GM19351 (cell line): Measurements from ENCODE around the gene MYH11.
"Not testable (repeated sequence)": the region's sequence is repeated elsewhere in the genome, so short reads cannot be mapped to it uniquely, and the experiment has no call there.

ENCODE experiments used
- ATAC-seq: cut with Tn5 transposase; IDR thresholded peaks from one replicate; pipeline ENCODE4 v1.9.1; 2021; ENCODE audit warnings: mild to moderate bottlenecking, moderate library complexity; ENCODE audit not compliant: unreplicated experiment

MYH11 gene

GRCh38 chr16:15757077-15757386 lies 99.8 kb downstream of the MYH11 start:
- no peak for ATAC-seq

- no peak for ATAC-seq
Measured at GRCh38 chr16:15754821-15755534, 101.8 kb downstream of the MYH11 start.

DNA sequence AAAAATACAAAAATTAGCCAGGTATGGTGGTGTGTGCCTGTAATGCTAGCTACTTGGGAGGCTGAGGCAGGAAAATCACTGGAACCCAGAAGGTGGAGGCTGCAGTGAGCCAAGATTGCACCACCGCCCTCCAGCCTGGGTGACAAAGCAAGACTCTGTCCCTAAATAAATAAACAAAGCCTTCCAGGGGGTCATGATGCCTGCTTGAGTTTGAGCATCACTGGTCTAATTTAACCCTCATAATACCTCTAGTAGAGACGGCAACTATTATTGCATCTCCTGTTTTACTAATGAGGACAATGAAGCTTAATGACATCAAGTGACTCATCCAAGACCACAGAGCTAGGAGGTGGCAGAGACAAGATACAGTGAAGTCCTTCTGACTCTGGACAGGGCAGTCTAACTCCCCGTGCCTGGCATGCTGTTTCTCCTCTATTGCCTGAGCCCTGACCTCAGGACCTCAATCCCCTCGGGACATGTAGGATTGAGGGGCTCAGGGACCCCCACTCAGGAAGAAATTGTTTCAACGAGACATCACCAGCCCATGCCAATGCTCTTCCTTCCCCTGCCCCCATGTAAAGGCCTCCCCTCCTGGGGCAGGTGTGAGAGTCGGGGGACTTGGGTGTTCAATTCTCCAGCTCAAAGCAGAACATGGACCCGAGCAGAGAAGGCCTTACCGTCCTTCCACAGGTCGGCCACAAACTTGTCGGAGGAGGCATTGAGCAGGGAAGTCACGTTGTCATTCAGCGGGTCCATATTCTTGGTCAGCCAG lies 103.9 kb downstream of the MYH11 start:
- ATAC-seq: no peak

DNA sequence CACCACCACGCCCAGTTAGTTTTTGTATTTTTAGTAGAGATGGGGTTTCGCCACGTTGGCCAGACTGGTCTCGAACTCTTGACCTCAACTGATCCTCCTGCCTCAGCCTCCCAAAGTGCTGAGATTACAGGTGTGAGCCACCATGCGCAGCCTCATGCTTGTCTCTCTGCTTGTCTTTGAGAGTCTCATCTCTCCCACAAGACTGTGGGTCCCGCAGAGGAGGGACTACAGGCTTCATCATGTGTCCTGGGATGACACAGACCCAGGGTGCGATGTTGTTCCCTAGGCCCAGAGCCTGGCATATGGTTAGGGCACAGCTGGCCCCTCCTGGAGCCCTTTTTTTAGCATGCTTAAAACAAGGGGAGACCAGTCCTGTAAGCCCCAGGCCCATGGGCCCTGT lies 104.9 kb downstream of the MYH11 start:
- ATAC-seq: no peak

- ATAC-seq: no peak
Measured at GRCh38 chr16:15749985-15750384, 106.8 kb downstream of the MYH11 start.

DNA sequence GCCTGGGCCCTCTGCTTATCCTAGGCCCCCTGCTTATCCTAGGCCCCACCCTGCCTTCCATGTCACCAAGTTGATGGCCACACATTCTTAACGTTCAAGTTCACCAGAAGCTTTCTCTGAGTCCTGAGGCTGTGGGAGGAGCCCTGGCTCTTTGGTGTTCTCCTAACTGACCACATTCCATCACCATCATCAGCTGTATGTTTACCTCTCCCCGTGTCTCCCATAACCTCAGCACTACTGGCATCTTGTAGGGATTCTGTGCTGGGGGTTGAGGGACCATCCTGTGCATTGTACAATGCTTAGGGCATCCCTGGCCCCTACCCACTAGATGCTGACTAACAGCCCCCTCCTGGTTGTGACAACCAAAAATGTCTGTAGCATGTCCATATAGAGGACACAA lies 107.5 kb downstream of the MYH11 start:
- ATAC-seq: no peak

GRCh38 chr16:15748654-15749053 lies 108.2 kb downstream of the MYH11 start:
- ATAC-seq: no peak

- no peak for ATAC-seq
Measured at GRCh38 chr16:15747937-15748336, 108.9 kb downstream of the MYH11 start.

GRCh38 chr16:15746332-15746731 lies 110.5 kb downstream of the MYH11 start:
- no peak for ATAC-seq

- no peak for ATAC-seq
Measured at GRCh38 chr16:15743657-15744056, 113.2 kb downstream of the MYH11 start.

GRCh38 chr16:15742716-15743115 lies 114.1 kb downstream of the MYH11 start:
- ATAC-seq: no peak

DNA sequence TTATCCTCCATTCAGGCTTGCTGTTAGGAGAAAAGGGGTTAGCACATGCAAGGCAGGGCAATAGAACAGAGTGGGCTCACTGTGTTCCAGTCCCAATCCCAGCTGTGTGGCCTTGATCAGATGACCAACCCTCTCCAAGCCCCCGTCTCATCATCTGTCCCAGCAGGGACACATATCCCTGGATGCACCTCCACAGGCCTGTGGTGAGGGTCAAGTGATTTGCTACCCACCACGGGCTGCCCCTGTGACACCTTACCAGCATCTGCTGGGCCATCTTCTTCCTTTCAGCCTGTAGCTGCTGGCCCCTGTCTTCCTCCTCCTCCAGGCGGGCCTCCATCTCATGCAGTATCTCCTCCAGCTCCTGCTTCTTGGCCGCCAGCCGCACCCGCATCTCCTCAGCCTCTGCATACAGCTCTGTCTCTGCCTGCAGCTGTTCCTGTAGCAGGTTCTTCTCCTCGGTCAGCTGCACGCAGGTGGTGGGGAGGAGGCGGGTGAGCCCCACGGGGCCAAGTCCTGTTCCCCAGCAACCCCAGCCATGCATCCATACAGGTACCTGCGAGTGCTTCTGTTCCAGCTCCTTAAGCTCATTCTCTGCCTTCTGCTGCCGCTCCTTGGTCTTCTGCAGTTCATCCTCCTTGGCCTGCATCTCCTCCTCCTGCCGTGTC lies 115.5 kb downstream of the MYH11 start:
- ATAC-seq: no peak

DNA sequence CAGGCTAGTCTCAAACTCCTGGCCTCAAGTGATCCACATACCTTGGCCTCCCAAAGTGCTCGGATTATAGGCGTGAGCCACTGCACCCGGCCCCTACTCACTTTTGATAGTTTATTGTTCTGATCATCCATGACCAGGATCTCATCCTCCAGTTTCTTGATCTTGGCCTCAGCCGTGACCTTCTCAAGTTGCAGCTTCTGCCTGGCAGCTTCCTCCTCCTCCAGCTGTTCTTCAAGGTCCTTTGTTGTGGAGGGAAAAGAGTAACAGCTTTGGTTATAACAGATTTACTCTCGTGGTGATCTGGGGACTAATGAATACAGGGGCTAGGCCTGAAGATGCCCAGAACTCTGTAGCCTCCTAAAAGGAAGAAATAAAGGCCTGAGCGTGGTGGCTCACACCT lies 116.9 kb downstream of the MYH11 start:
- no peak for ATAC-seq

DNA sequence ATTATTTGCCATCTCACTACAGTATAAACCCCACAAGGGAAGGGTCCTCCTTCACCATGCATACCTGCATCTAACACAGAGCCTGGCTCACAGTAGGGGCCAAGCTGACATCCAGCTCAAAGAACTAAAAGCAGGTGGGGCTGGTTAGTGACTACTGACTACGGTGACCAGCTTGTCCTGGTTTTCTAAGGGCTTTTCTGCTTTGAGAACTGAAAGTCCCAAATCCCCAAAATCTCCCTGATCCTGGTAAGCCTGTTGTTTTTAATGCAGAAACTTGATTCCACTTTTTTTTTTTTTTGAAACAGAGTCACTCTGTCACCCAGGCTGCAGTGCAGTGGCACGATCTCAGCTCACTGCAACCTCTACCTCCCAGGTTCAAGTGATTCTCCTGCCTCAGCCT lies 117.4 kb downstream of the MYH11 start:
- no peak for ATAC-seq

DNA sequence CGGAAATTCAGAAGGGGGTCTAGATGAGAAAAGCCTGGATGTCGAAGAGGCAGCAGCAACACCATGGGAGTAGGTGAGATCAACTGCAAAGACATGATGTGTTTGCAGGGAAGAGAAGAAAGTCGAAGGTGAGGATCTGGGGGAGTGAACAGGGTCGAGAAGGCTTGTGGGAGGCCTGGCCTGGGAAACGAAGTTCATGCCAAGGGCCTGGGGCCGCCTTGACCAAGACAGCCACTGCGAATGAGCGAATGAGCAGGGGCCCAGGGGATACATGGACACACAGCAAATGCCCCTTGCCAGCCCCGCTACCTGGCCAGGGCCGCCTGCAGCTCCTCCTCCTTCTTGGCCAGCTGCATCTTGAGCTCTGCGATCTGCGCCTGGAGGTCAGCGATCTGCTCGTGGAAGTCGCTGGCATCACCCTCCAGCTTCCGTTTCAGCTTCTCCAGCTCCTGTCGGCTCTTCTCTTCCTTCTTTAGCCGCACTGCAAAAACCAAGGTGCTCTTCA lies 119.6 kb downstream of the MYH11 start:
- no peak for ATAC-seq

GRCh38 chr16:15736529-15736928 lies 120.3 kb downstream of the MYH11 start:
- no peak for ATAC-seq

DNA sequence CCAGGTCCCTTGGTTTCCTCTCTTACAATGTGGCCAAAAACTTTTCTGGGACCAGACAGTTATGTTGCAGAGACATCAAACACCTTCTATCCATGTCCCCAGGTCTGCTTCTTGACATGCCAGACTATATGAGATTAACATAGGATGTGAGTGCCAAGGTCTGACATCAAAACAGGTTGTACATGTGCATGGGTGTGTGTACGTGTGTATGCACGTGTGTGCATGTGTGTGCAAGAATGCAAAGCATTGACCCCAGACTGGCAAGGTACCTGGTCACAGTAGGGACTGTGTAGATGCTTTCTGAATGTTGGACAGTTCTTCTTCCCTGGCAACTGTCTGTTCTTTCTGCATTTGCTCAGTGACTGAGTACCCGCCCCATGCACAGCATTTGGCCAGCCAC lies 121.2 kb downstream of the MYH11 start:
- ATAC-seq: no peak

- no peak for ATAC-seq
Measured at GRCh38 chr16:15732416-15732815, 124.4 kb downstream of the MYH11 start.

GRCh38 chr16:15729152-15729551 lies 127.7 kb downstream of the MYH11 start:
- no peak for ATAC-seq

DNA sequence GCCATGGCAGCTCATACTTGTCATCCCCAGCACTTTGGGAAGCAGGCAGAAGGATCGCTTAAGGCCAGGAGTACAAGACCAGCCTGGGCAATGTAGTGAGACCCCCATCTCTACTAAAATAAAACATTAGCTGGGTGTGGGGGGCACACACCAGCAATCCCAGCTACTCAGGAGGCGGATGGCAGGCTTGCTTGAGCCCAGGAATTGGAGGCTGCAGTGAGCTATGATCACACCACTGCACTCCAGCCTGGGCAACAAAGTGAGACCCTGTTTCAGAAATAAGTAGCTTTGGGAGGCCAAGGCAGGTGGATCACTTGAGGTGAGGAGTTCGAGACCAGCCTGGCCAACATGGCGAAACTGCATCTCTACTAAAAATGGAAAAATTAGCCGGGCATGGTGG lies 129.1 kb downstream of the MYH11 start:
- not testable (repeated sequence) for ATAC-seq

DNA sequence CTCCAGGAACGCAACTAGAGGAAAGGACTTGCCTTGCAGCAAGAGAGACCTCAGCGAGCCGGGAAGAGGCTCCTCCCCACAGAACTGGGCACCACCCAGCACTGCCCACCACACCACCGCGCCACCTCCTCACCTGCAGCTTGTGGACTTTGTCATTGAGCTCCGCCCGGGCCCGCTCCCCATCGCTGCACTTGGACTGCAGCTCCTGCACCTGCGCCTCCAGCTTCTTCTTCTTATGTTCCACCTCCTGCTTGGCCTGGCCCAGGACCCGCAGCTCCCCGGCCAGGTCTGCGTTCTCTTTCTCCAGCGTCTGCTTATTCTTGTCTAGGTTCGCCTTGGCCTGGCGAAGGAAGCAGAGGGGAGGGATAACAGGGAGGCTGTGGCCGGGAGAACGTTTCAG lies 130.1 kb downstream of the MYH11 start:
- no peak for ATAC-seq

GRCh38 chr16:15725641-15726240 lies 131.1 kb downstream of the MYH11 start:
- ATAC-seq: no peak
